SKM-1 (cell line): ENCODE results near the gene HCST.
"Not testable (repeated sequence)": the region's sequence is repeated elsewhere in the genome, so short reads cannot be mapped to it uniquely, and the experiment has no call there.

Experiments used
- DNase-seq: peaks from one replicate; lab custom pipeline; 2025; ENCODE audit not compliant: unreplicated experiment; lab: John Stamatoyannopoulos, UW

HCST gene

GRCh38 chr19:35903550-35904179 is 1.3 kb downstream of the HCST start:
- DNase-seq, result peak; percentile 76

GRCh38 chr19:35904311-35905068 is 2.2 kb downstream of the HCST start:
- peak; percentile 70 for DNase-seq

DNA sequence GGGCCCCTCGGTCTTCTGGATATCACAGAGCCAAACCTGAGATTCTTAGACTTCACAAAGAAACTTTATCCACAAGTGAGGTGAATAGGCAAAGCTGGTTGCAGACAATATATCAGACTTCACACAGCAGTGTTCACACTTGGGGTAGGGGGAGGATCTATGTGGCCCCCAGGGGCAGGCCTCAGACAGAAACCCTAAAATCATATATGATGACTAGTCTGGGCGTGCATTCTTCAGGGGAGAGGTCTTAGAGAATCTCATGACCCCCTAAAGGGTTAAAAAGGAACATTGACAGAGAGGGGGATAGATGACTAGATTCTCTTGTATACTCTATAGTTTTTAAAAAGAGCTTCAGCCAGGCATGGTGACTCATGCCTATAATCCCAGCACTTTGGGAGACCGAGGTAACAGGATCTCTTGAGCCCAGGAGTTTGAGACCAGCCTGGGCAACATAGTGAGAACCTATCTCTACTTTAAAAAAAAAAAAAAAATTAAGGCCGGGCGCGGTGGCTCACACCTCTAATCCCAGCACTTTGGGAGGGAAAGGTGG is 2.9 kb downstream of the HCST start:
- no peak for DNase-seq

DNA sequence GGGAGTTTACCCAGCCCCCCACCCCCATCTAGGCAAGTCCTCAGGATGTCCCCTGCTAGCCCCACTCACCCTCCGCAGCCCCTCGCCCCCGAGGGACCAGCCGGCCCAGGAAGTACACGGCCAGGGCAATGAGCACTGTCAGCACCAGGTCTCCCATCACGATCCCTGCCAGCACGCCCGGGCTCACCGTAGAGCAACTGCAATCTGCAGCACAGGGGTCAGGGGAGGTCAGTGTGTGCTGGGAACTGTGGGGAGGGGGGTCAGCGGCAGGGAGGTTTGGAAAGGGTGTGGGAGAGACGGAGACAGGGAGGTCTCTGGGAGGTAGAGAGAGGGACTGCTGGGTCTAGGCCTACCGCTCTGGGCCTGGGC is 5.0 kb downstream of the HCST start:
- DNase-seq, result no peak

DNA sequence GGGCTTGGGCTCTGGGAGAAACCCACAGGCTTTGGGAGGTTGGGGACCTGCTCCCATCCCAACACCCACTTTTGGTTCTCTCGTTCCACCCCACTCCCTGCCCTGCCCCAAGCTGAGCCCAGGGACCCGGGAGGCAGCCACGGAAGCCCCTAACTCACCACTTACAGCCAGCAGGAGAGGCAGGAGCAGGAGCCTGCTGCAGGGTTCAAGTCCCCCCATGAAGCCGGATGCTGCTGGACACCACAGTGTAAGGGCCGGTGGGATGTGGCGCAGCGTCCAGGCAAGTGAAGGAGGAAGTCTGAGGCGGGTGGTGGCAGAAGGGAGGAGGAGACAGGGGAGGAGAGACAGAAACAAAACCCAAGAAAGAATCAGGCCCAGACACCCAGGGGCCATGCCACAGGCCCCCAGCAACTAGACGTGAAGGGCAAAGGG is 5.7 kb downstream of the HCST start, which contains the start of gene TYROBP:
TSS of gene TYROBP (minus strand) at position 286 of the 432 bp plus-strand sequence. CDS start at position 219, 67 bp downstream.
- DNase-seq, result peak; percentile 31

DNA sequence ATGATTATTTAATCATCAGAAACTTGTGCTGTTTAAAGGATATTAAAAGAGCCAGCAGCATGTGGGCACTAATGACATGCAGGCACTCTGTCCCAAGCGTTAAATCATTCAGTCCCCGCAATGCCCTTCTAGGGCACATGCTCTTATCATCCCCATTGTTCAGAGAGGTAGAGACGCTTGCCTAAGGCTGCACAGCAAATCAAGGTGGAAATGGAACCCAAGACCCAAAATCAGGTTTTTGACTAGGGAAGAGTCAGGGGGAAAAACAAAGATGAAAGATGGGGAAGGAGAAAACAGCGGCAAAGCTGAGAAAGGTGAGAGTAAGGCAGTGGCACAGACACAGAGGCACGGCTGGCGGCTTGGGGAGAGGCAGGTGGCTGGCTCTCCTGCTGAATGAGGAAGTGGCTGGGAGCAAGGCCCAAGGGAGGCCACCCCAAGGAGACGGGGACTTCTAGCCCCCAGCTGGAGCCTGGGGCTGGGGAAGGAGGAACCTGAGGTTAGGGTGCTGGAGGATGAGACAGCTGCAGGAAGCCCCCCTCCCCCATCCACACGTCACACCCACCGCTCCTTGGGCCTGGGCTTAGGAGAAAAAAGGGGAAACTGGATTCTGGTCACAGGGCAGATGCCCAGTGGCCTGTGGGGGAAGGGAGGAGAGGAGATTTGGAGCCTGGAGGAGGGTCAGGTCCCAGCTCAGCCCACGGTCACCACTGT is 6.8 kb downstream of the HCST start:
- peak; percentile 98 for DNase-seq

GRCh38 chr19:35909684-35910035 is 7.3 kb downstream of the HCST start:
- DNase-seq, result no peak

GRCh38 chr19:35910355-35910754 is 8.0 kb downstream of the HCST start:
- DNase-seq, result not testable (repeated sequence)

DNA sequence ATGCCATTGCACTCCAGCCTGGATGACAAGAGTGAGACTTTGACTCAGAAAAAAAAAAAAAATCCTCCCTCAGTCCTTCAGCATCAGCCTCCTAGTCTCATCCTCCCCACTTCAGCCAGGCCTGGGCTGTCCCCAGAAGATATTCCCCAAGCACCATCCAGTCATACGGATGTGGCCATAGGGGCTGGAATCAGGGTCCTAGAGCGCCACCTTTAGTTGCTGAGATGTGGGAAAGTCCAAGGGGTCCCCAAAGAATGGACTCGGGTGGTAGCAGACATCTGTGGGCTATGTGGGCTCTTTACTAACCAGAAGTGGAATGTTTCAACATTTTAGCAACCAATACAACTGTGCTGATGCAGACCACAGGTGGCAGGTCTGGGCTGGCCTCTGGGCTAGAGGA is 8.8 kb downstream of the HCST start:
- no peak for DNase-seq

GRCh38 chr19:35911790-35912189 is 9.5 kb downstream of the HCST start:
- no peak for DNase-seq

DNA sequence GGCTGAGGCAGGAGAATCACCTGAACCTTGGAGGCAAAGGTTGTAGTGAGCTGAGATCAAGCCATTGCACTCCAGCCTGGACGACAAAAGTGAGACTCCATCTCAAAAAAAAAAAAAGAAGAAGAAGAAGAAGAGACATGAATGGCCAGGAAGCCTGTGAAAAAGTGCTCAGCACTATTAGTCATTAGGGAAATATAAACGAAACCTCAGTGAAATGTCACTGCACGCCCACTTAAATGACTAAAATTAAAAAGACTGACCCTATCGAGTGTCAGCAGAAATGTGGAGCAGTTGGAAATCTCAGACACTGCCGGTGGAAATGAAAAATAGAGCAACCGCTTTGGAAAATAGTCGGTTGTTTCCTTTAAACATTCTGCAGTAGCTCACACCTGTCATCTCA is 11.3 kb downstream of the HCST start:
- no peak for DNase-seq

GRCh38 chr19:35915443-35915842 is 13.1 kb downstream of the HCST start:
- no peak for DNase-seq

GRCh38 chr19:35919306-35919705 is 17.0 kb downstream of the HCST start:
- DNase-seq, result no peak

DNA sequence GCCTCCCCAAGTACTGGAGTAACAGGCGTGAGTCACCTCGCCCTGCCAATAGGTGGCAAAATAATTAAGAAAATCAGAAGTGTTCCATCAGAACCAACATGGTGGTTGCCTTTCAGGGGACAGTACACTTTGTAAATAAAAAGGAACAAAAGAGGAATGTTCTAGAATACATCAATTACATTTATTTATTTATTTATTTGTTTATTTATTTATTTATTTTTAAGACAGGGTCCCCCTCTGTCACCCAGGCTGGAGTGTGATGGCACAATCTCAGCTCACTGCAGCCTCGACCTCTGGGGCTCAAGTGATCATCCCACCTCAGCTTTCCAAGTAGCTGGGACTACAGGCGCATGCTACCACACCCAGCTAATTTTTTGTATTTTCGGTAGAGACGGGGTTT is 18.7 kb downstream of the HCST start:
- DNase-seq, result no peak

DNA sequence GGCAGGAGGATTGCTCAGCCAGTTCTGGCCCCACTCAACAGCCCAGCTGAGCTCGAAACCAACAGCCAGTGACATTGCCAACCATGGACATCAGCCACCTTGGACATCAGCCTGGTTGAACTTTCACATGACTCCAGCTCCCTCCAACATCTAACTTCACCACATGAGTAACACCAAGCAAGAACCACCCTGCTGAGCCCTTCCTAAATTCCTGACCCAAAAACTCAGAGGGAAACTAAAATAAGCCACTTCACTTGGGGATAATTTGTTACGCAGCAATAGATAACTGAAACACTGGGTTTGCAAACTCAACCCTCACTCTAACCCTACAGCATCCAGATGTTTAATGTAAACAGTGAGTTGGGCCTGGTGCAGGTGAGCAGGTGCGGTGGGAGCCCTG is 23.2 kb downstream of the HCST start:
- no peak for DNase-seq

DNA sequence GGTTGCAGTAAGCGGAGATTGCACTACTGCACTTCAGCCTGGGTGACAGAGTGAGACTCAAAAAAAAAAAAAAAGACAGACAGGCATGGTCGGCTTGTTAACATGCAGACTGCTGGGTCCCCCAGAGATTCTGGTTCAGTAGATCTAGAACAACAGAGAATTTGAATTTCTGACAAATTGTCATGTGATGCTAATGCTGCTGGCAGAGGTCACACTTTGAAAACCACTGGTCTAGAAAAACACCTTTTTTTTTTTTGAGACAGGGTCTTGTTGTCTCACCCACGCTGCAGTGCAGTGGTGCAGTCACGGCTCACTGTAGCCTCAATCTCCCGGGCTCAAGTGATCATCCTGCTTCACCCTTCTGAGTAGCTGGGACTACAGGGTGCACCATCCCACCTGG is 26.2 kb downstream of the HCST start:
- no peak for DNase-seq

DNA sequence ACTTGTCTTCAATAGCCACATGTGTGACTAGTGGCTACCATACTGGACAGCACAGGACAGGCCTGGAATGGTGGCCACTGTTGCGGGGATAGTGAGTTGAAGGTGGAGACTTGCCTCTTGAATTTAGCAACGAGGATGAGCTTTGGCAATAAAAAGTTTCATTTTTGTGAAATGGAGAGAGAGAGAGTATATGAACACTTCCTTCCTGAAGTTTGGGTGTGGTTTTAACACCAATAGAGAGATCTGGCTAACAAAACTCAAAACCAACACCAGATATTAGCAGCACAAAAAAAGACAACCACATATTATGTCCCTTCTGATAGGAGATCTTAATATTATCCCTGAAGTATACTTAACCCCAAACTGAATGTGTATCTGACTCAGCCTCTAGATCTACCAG is 27.5 kb downstream of the HCST start:
- no peak for DNase-seq

- peak; percentile 98 for DNase-seq
These were observed 29.0 kb downstream of the HCST start for GRCh38 chr19:35931161-35931873.

DNA sequence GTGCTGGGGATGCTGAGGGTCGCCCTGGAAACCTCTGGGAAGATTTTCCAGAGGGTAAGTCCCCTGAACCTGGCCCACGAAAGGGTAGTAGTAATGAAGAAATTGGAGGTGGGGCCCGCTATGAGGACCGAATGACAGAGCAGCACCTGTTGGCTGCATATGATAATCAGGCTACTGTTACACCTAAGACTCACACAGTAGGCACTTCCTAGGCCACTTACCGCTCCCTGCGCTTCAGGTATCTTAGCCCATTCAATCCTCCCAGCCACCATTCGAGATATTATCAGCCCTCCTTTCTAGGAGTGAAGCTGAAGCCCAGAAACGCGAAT is 29.5 kb downstream of the HCST start:
- DNase-seq, result no peak

DNA sequence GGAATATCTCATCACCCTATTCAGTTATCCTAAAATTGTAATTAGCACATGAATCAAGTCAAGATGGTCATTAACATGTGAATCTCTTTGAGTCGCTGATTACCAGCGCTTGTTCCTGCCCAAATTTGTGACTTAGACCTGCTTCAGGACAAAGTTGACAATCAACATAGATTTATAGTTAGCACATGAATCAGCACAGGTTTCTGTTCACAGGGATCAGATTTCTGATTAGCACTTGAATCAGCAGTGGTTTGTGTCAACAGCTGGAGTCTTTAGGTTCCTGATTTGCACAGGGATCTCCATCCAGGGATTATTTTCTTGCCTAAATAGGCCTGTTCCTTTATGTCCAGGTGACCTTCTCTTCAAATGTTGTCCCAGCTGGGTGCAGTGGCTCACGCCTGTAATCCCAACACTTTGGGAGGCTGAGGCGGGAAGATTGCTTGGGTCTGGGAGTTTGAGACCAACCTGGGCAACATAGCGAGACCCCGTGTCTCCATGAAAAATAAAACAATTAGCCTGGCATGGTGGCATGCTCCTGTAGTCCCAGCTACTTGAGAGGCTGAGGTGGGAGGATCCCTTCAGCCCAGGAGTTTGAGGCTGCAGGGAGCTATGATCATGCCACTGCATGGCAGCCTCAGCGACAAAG is 30.1 kb downstream of the HCST start:
- DNase-seq, result no peak
